GM19463 (cell line): ENCODE data around the gene MUC20.
"Not testable (repeated sequence)": the region's sequence is repeated elsewhere in the genome, so short reads cannot be mapped to it uniquely, and the experiment has no call there.

Experiments
- ATAC-seq: cut with Tn5 transposase; IDR thresholded peaks from one replicate; pipeline ENCODE4 v1.9.1; 2021; ENCODE audit warnings: mild to moderate bottlenecking, moderate library complexity; ENCODE audit not compliant: unreplicated experiment

The MUC20 gene

GRCh38 chr3:195728789-195729188, 8.0 kb downstream of the MUC20 start:
- ATAC-seq, result not testable (repeated sequence)

- no peak for ATAC-seq
Observed at GRCh38 chr3:195729476-195730251, 8.9 kb downstream of the MUC20 start.

- no peak for ATAC-seq
Observed at GRCh38 chr3:195731356-195731905, 10.7 kb downstream of the MUC20 start.

GRCh38 chr3:195732940-195733339, 12.2 kb downstream of the MUC20 start:
- no peak for ATAC-seq

GRCh38 chr3:195735036-195735695, 14.4 kb downstream of the MUC20 start:
- no peak for ATAC-seq

GRCh38 chr3:195736866-195737490, 16.2 kb downstream of the MUC20 start:
- no peak for ATAC-seq

GRCh38 chr3:195737782-195738181, 17.0 kb downstream of the MUC20 start:
- ATAC-seq, result not testable (repeated sequence)

- ATAC-seq, result no peak
Observed at GRCh38 chr3:195738274-195739044, 17.7 kb downstream of the MUC20 start.

- no peak for ATAC-seq
Observed at GRCh38 chr3:195739561-195740111, 18.9 kb downstream of the MUC20 start.

GRCh38 chr3:195744437-195744836, 23.7 kb downstream of the MUC20 start:
- ATAC-seq, result no peak

- no peak for ATAC-seq
Observed at GRCh38 chr3:195746346-195746745, 25.6 kb downstream of the MUC20 start.

GRCh38 chr3:195746751-195747150, 26.0 kb downstream of the MUC20 start:
- no peak for ATAC-seq

- no peak for ATAC-seq
Observed at GRCh38 chr3:195748661-195749060, 27.9 kb downstream of the MUC20 start.

- ATAC-seq, result not testable (repeated sequence)
Observed at GRCh38 chr3:195749101-195749500, 28.3 kb downstream of the MUC20 start.

GRCh38 chr3:195750797-195751520, 30.2 kb downstream of the MUC20 start:
- ATAC-seq, result no peak

GRCh38 chr3:195751560-195751959, 30.8 kb downstream of the MUC20 start:
- no peak for ATAC-seq

GRCh38 chr3:195752066-195752465, 31.3 kb downstream of the MUC20 start:
- no peak for ATAC-seq

GRCh38 chr3:195752546-195753331, 32.0 kb downstream of the MUC20 start:
- ATAC-seq, result no peak

- ATAC-seq, result no peak
Observed at GRCh38 chr3:195753581-195753980, 32.8 kb downstream of the MUC20 start.
